Duodenal mucosa (tissue), 2 donors: Measurements from ENCODE around the gene KRT36.

Experiments used
- H3K27ac ChIP-seq: one replicate; pipeline ENCODE4 v1.7.0; 2013; ENCODE audit warnings: low read depth, low read length
- H3K27me3 ChIP-seq, 2 donors: one replicate each; pipeline ENCODE4 v1.7.0; 2013; ENCODE audit warnings: low read length in 2 of 2, control low read depth in 1 of 2; ENCODE audit not compliant: insufficient read depth in 2 of 2, control insufficient read depth in 1 of 2
- H3K36me3 ChIP-seq, 2 donors: one replicate each; pipeline ENCODE4 v1.7.0; 2013; ENCODE audit warnings: low read length in 2 of 2, control low read depth in 1 of 2; ENCODE audit not compliant: insufficient read depth in 2 of 2, control insufficient read depth in 1 of 2
- H3K4me1 ChIP-seq, 2 donors: one replicate each; pipeline ENCODE4 v1.7.0; 2013; ENCODE audit warnings: low read length in 2 of 2, control low read depth in 1 of 2; ENCODE audit not compliant: insufficient read depth in 2 of 2, control insufficient read depth in 1 of 2
- H3K4me3 ChIP-seq, 2 donors: one replicate each; pipeline ENCODE4 v1.7.0; 2013; ENCODE audit warnings: low read length in 2 of 2, low read depth in 1 of 2
- H3K9ac ChIP-seq, 2 donors: one replicate each; pipeline ENCODE4 v1.7.0; 2013; ENCODE audit warnings: low read length in 2 of 2, low read depth in 1 of 2
- H3K9me3 ChIP-seq, 2 donors: one replicate each; pipeline ENCODE4 v1.7.0; 2013; ENCODE audit warnings: low read length in 2 of 2, control low read depth in 1 of 2; ENCODE audit not compliant: control insufficient read depth in 1 of 2

Gene KRT36

GRCh38 chr17:41490000-41490990 lies 585 bp upstream of the KRT36 start:
- Histone ChIP-seq H3K9ac (no peak overlapping the region), H3K36me3 (no peaks in the 10 kb centered on the region), H3K9me3 (no peaks in the 10 kb centered on the region), H3K4me3 (no peak overlapping the region), H3K27ac (no peak overlapping the region), H3K4me1 (peaks cover 0 to 19% of the 10 kb centered on the region in 2 donors), H3K27me3 (no peaks in the 10 kb centered on the region)

- Histone ChIP-seq H3K9ac (no peak overlapping the region), H3K36me3 (no peaks in the 10 kb centered on the region), H3K9me3 (no peaks in the 10 kb centered on the region), H3K27me3 (no peaks in the 10 kb centered on the region), H3K27ac (no peak overlapping the region), H3K4me1 (peaks cover 16 to 28% of the 10 kb centered on the region in 2 donors), H3K4me3 (no peak overlapping the region)
These were observed 2.7 kb downstream of the KRT36 start for GRCh38 chr17:41486809-41487530.

GRCh38 chr17:41486316-41486715 lies 3.4 kb downstream of the KRT36 start:
- no peak overlapping the region for H3K9ac ChIP-seq
- no peak overlapping the region for H3K27ac ChIP-seq
- no peaks in the 10 kb centered on the region for H3K27me3 ChIP-seq
- H3K36me3 ChIP-seq = no peaks in the 10 kb centered on the region
- H3K9me3 ChIP-seq = no peaks in the 10 kb centered on the region
- no peak overlapping the region for H3K4me3 ChIP-seq
- peaks cover 16 to 28% of the 10 kb centered on the region in 2 donors for H3K4me1 ChIP-seq

- Histone ChIP-seq H3K27me3 (no peaks in the 10 kb centered on the region), H3K4me1 (peaks cover 16 to 23% of the 10 kb centered on the region in 2 donors), H3K36me3 (no peaks in the 10 kb centered on the region), H3K9me3 (no peaks in the 10 kb centered on the region), H3K27ac (no peak overlapping the region), H3K4me3 (no peak overlapping the region), H3K9ac (no peak overlapping the region)
These were observed 4.5 kb downstream of the KRT36 start for GRCh38 chr17:41484920-41485904.

GRCh38 chr17:41483991-41484826 lies 5.5 kb downstream of the KRT36 start:
- no peak overlapping the region for H3K27ac ChIP-seq
- H3K4me3 ChIP-seq = no peak overlapping the region
- H3K36me3 ChIP-seq = no peaks in the 10 kb centered on the region
- no peaks in the 10 kb centered on the region for H3K27me3 ChIP-seq
- H3K9me3 ChIP-seq = no peaks in the 10 kb centered on the region
- H3K9ac ChIP-seq = no peak overlapping the region
- H3K4me1 ChIP-seq = peaks cover 15 to 16% of the 10 kb centered on the region in 2 donors

GRCh38 chr17:41483531-41483930 lies 6.2 kb downstream of the KRT36 start:
- Histone ChIP-seq H3K9ac (no peak overlapping the region), H3K27ac (no peak overlapping the region), H3K9me3 (no peaks in the 10 kb centered on the region), H3K27me3 (no peaks in the 10 kb centered on the region), H3K4me1 (peaks cover 15 to 16% of the 10 kb centered on the region in 2 donors), H3K36me3 (no peaks in the 10 kb centered on the region), H3K4me3 (no peak overlapping the region)

- Histone ChIP-seq H3K4me3 (no peak within 1 kb of the TSS), H3K9ac (no peak within 1 kb of the TSS), H3K4me1 (peaks cover 15 to 16% of the 10 kb centered on the region in 2 donors), H3K36me3 (no peaks in the 10 kb centered on the region), H3K27me3 (no peaks in the 10 kb centered on the region), H3K9me3 (no peaks in the 10 kb centered on the region), H3K27ac (no peak within 1 kb of the TSS)
These were observed 8.7 kb downstream of the KRT36 start, which contains the start of gene KRT35 for GRCh38 chr17:41481036-41481435. KRT35 (minus strand) TSS chr17:41481151; CDS start chr17:41481097, 54 bp downstream.

GRCh38 chr17:41480581-41480980 lies 9.1 kb downstream of the KRT36 start:
- Histone ChIP-seq H3K9ac (no peak overlapping the region), H3K27me3 (no peaks in the 10 kb centered on the region), H3K27ac (no peak overlapping the region), H3K4me1 (peaks cover 15 to 16% of the 10 kb centered on the region in 2 donors), H3K4me3 (no peak overlapping the region), H3K36me3 (no peaks in the 10 kb centered on the region), H3K9me3 (no peaks in the 10 kb centered on the region)

GRCh38 chr17:41480136-41480535 lies 9.6 kb downstream of the KRT36 start:
- Histone ChIP-seq H3K9ac (no peak overlapping the region), H3K9me3 (no peaks in the 10 kb centered on the region), H3K4me3 (no peak overlapping the region), H3K4me1 (peaks cover 15 to 16% of the 10 kb centered on the region in 2 donors), H3K36me3 (no peaks in the 10 kb centered on the region), H3K27me3 (no peaks in the 10 kb centered on the region), H3K27ac (no peak overlapping the region)
